ENCODE data around the gene GJD4.

The GJD4 gene

DNA sequence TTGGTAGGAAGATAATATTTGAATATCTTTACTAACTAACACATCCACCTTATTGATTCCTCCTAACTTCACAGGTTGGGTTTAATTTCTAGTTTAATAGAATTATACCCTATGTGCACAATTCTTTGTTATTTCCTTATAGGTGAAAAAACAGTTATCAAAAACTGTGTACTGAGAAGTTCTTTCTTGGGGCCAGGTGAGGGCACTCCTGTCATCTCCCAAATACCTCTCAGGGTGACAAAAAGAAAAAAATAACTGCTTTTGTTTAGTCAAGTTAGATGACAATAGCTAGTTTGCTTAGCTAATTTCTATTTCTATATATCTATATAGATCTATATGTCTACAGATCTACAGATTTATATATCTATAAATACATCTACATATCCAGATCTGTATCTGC lies 26.9 kb downstream of the GJD4 start:
- TF ChIP-seq, protein P1, sequence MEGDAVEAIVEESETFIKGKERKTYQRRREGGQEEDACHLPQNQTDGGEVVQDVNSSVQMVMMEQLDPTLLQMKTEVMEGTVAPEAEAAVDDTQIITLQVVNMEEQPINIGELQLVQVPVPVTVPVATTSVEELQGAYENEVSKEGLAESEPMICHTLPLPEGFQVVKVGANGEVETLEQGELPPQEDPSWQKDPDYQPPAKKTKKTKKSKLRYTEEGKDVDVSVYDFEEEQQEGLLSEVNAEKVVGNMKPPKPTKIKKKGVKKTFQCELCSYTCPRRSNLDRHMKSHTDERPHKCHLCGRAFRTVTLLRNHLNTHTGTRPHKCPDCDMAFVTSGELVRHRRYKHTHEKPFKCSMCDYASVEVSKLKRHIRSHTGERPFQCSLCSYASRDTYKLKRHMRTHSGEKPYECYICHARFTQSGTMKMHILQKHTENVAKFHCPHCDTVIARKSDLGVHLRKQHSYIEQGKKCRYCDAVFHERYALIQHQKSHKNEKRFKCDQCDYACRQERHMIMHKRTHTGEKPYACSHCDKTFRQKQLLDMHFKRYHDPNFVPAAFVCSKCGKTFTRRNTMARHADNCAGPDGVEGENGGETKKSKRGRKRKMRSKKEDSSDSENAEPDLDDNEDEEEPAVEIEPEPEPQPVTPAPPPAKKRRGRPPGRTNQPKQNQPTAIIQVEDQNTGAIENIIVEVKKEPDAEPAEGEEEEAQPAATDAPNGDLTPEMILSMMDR (IDR thresholded peaks at IDR 0.05; ENCODE audit: low read length, missing control alignments) = no peak
- DNase-seq (ENCODE audit: low read depth) = no peak
- H3K4me3 ChIP-seq (replicated peaks; ENCODE audit: low read depth, low read length) = no peak overlapping the region

GRCh38 chr10:35633006-35633980 lies 28.2 kb downstream of the GJD4 start:
- TF ChIP-seq, protein P1 (IDR thresholded peaks at IDR 0.05; ENCODE audit: low read length, missing control alignments) = no peak
- H3K4me3 ChIP-seq (replicated peaks; ENCODE audit: low read depth, low read length) = no peak overlapping the region
- no peak for DNase-seq (ENCODE audit: low read depth)

DNA sequence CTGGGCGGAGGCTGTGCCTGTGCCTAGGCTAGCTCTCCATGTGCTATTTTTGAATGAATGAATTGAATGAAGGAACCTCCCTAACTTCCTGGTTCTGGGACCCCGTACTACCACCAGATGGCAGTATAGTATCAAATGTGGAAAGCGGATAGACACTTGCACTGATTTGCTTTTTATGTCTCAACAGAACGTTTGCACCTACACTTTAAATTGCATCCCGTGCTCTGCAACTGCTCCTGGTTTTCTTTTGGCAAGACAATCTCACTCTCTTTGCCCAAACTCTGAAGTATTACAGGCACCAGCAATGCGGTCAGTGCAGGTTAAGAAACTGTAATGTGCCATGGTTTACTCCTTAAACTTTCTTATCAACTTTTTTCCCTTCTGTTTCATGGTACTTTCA lies 30.4 kb downstream of the GJD4 start:
- DNase-seq (ENCODE audit: low read depth) = peak; percentile 81
- TF ChIP-seq, protein P1 (IDR thresholded peaks at IDR 0.05; ENCODE audit: low read length, missing control alignments) = peak; percentile 97
- H3K4me3 ChIP-seq (replicated peaks; ENCODE audit: low read depth, low read length) = no peak overlapping the region

GRCh38 chr10:35636956-35637355 lies 31.8 kb downstream of the GJD4 start:
- H3K4me3 ChIP-seq (replicated peaks; ENCODE audit: low read depth, low read length) = no peak overlapping the region
- TF ChIP-seq, protein P1 (IDR thresholded peaks at IDR 0.05; ENCODE audit: low read length, missing control alignments) = no peak
- DNase-seq (ENCODE audit: low read depth) = no peak

DNA sequence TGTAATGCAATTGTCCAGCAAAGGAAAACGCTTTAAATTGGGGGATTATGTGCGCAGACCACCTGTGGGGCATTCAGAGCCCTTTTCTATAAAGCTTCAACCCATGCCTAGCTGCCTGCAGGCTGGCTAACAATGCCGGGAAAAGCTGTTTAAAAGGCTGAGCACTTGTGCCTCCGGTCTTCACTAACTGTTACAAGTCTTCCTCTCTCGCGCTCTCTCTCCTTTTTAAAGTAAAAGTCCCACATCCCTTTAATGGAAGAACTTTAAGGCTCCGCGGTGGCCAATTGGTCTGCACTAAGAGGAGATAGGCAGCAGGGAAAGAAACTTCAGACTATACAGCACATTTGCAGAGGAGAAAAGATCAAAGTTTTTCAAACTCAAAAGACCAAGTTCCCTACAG lies 32.3 kb downstream of the GJD4 start:
- peak; percentile 11 for DNase-seq (ENCODE audit: low read depth)
- H3K4me3 ChIP-seq (replicated peaks; ENCODE audit: low read depth, low read length) = no peak overlapping the region
- TF ChIP-seq, protein P1 (IDR thresholded peaks at IDR 0.05; ENCODE audit: low read length, missing control alignments) = no peak

DNA sequence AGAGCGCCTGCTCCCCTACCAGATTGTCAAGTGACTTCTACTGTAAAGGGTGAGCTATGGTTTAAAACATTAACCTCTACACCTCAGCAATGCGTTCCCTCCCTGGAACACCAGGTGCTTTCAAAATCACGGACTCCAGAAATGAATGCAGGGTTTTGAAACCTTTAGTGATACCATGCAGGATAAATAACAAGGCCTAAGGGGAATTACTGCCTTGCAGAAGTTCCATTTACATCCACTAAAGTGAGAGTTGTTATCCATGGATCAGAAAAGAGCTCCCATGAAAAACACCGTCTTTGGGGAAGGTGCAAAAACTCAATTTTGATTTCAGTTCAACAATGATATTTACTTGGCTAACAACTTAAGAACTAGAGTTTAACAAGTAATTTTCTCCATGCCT lies 33.0 kb downstream of the GJD4 start:
- no peak overlapping the region for H3K4me3 ChIP-seq (replicated peaks; ENCODE audit: low read depth, low read length)
- no peak for DNase-seq (ENCODE audit: low read depth)
- TF ChIP-seq, protein P1 (IDR thresholded peaks at IDR 0.05; ENCODE audit: low read length, missing control alignments) = no peak
